Stimulated activated CD8-positive, alpha-beta memory T cell treated with anti-CD3 and anti-CD28 coated beads, Interleukin-4, amount 100 ng/mL, for 24 hours (primary cell): ENCODE results near the gene NT5C3B.
"Not testable (repeated sequence)": the region's sequence is repeated elsewhere in the genome, so short reads cannot be mapped to it uniquely, and the experiment has no call there.

Source experiments
- DNase-seq: peaks from one replicate; pipeline ENCODE4 v3.0.0-alpha.2; 2020; ENCODE audit warnings: low read depth

The NT5C3B gene

GRCh38 chr17:41835800-41836549 lies at the start of gene NT5C3B:
TSS of gene NT5C3B (minus strand) at chr17:41836232. CDS start at chr17:41836193, 39 bp downstream.
- DNase-seq = peak; percentile 40

DNA sequence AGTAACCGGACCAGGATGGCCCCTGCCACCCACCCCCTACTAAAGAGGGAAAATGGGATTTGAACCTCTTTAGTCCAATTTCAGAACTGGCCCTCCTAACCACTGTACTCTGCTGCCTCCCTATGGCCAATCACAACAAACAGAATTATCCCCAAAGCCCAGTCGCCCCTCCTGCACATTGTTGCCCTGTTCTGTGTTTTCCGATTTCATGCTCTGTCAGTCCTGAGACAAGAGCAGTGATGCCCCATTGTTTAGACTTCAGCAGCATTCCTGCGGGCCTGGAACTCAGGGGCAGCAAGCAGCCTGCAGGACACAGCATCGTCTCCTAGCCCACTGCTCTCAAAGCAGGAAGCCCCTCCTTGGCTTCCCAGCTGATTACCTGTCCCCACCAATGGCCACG lies 49.7 kb upstream of the NT5C3B start:
- no peak for DNase-seq

DNA sequence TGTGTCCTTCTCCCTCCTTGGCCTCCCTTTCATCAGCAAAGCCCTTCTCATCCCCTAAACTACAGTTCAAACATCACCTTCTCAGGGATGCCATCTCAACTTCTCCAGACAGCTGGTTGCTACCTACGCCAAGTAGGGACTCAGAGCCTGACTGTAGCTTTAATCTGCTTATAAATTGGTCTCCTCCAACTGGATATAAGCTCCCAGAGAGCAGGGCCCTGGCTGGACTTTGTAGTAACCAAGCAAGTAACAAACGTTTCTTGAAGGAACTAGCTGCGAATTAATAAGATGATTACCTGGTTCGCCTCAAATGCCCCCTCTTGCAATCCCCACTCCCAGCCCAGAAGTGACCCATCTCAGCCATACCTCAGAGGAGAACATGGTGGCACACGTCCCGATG lies 46.7 kb upstream of the NT5C3B start:
- DNase-seq = no peak

DNA sequence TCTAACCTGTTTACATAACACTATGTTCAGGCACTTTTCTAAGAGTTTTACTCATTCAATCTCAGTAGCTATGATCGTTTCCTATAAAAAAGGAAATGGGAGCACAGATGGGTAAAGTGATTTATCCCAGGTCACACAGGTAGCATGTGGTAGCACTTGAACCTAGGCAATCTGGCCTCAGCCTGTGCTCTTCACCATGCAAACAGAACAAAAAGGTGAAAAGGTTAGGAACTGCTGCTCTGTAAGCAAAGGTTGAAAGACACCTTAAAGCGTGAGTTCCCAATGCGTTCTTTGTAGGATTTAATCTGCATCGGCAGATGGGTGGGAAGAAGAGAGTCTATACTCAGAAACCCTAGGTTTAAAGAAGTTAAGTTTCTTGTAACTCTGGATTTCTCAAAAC lies 44.1 kb upstream of the NT5C3B start:
- no peak for DNase-seq

- DNase-seq = not testable (repeated sequence)
Measured at GRCh38 chr17:41874293-41874670, 38.2 kb upstream of the NT5C3B start.

- DNase-seq = no peak
Measured at GRCh38 chr17:41873559-41874292, 37.7 kb upstream of the NT5C3B start.

- no peak for DNase-seq
Measured at GRCh38 chr17:41871789-41872188, 35.8 kb upstream of the NT5C3B start.

GRCh38 chr17:41870627-41871026 lies 34.6 kb upstream of the NT5C3B start:
- DNase-seq = no peak

- no peak for DNase-seq
Measured at GRCh38 chr17:41870097-41870496, 34.1 kb upstream of the NT5C3B start.

GRCh38 chr17:41869426-41869825 lies 33.4 kb upstream of the NT5C3B start:
- no peak for DNase-seq

DNA sequence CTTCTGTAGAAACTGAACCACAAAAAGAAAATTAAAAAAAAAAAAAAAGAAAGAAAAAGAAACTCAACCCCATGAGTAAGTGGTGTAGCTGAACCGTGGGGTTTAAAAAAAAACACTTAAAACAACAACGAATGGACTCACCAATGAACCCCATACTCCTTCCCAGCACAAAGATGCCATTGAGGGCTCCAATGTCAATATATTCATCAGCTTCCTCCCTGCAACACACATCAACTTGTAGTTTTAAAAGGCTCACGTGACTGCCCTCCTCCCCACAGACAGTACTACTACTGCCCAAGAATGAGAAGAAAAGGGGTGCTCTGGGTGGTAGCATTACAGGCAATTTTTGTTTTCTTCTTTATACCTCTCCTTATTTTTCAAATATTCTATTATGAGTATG lies 32.5 kb upstream of the NT5C3B start:
- DNase-seq = no peak

DNA sequence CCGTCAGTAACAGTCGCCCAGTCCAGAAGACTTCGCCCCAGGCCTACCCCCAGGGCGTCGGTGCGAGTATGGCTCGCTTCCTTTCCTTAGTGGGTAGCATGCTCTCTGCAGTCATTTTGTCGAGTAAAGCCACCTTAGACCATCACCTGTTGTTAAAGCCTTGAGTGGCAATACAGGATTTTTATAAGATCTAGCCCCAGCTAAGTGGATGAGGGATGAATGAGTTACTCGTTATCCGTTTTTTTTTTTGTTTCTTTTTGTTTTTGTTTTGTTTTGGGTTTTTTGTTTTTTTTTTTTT lies 29.5 kb upstream of the NT5C3B start:
- no peak for DNase-seq

GRCh38 chr17:41864836-41865595 lies 29.0 kb upstream of the NT5C3B start, which contains the start of gene KLHL11:
TSS of gene KLHL11 (minus strand) at chr17:41865423. CDS start at chr17:41865370, 53 bp downstream.
- DNase-seq = peak; percentile 81

GRCh38 chr17:41864498-41864835 lies 28.4 kb upstream of the NT5C3B start:
- DNase-seq = no peak

DNA sequence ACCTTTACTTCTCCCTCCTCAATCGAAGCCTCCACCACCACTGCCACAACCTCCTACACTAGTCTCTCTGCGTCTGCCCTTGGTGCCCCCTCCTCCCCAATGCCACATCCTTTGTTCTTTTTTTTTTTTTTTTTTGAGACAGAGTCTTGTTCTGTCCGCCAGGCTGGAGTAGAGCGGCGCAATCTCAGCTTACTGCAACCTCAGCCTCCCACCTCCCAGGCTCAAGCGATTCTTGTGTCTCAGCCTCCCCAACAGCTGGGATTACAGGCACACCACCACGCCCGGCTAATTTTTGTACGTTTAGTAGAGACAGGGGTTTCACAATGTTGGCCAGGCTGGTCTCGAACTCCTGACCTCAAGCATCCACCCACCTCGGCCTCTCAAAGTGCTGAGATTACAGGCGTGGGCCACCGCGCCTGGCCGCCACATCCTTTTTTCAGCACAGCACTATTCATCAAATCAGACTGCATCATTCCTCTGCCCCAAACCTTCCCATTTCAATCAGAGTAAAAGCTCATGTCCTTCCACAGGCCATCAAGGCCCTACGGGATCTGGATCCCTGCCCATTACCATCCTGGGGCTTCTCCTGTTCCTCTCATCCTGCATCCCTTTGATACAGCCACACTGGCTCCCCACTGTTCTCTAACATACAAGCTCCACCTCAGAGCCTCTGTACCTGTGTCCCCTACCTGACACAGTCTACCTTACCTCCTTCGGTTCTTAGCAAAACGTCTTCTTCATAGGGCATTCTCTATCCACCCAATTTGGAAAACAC lies 27.2 kb upstream of the NT5C3B start:
- no peak for DNase-seq

DNA sequence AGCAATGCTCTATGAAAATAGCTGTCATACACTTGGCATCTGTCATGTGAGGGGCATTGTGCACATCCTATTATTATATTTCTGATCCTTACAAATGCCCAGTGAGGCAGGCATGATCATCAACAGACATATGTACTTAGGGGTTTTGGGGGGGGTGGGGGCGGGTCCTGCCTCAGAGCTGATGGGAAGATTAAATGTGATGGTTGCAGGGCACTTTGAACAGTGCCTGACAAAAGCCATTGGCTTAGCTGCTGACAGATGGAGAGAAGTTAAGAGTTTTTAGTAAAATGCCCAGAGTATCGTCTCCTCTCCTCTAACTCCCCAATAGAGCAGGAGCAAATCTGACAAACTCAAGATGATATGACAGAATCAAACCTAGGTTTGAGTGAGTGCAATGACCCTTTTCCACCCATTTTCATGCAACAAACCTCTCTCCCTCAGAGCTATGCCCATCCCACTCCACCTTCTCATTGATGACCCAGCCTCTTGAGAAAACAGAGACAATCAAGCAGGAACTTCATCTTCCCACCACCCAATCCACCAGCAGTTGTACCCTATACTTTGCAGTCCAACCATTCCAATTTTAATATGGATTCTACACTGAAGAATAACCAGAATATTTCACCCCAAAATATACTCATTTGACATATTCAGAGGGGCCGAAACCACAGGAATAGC lies 24.4 kb upstream of the NT5C3B start:
- DNase-seq = no peak

DNA sequence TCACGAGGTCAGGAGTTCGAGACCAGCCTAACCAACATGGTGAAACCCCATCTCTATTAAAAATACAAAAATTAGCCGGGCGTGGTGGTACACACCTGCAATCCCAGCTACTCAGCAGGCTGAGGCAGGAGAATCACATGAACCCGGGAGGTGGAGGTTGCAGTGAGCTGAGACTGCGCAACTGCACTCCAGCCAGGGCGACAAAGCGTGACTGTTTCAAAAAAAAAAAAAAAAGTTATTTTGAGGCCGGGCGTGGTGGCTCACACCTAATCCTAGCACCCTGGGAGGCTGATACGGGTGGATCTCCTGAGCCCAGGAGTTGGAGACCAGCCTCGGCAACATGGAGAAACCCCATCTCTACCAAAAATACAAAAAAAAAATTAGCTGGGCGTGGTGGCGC lies 15.3 kb upstream of the NT5C3B start:
- not testable (repeated sequence) for DNase-seq

DNA sequence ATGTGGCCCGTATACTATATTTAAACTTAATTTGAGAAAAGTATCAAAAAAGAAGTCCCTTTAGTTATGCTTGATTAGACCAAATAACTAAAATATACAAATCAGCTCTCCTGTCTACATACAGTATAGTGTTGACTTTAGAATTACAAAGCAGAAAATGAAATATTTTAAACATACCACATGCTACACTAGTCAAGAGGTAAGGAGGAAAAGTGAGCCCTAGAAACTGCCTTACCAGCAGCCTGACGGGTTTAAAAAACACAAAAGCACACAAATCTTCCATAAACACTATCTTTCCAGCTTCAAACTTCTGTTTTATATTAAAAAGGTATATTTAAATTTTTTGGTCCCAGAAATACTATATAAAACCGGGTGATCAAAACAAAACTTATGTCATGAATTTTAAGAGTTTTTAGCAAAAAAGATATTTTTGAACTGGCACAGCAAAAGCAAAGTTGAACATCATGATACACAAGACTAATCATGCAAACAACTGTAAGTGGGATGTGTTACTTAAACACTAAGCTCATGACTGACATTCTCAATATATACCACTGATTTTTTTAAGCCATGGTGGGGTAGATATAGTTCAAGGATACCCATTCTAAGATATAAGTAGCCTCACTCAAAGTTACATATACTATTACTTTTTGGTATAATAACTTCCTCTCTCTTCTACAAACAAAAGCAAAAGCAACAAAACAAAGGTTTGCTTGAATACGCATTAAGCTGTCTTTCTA lies 13.4 kb upstream of the NT5C3B start:
- DNase-seq = no peak

- DNase-seq = no peak
Measured at GRCh38 chr17:41848788-41849187, 12.8 kb upstream of the NT5C3B start.

DNA sequence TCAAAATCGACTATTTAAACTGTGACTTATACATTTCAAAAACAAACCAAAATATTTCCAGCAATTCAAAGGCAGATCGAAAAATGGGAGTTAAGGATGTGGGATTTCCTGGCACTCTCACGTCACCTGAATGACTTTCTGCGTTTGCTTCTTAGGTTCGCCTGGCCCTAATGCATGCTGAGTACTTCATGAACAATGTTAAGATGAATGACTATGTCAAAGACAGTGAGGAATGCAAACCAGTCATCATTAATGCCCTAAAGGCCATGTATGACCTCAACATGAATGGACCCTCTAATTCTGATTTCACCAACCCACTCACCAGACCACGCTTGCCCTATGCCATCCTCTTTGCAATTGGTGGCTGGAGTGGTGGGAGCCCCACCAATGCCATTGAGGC lies 8.9 kb upstream of the NT5C3B start:
- no peak for DNase-seq

GRCh38 chr17:41840781-41841180 lies 4.7 kb upstream of the NT5C3B start:
- DNase-seq = not testable (repeated sequence)
